Activated CD4-positive, alpha-beta T cell treated with anti-CD3 and anti-CD28 coated beads, Interleukin-2, amount 50 U/mL, for 48 hours (primary cell): ENCODE data around the gene FOXF1.

Source experiments
- DNase-seq, 2 experiments: peaks; one replicate each; pipeline ENCODE4 v3.0.0-alpha.2; 2020

FOXF1 gene

DNA sequence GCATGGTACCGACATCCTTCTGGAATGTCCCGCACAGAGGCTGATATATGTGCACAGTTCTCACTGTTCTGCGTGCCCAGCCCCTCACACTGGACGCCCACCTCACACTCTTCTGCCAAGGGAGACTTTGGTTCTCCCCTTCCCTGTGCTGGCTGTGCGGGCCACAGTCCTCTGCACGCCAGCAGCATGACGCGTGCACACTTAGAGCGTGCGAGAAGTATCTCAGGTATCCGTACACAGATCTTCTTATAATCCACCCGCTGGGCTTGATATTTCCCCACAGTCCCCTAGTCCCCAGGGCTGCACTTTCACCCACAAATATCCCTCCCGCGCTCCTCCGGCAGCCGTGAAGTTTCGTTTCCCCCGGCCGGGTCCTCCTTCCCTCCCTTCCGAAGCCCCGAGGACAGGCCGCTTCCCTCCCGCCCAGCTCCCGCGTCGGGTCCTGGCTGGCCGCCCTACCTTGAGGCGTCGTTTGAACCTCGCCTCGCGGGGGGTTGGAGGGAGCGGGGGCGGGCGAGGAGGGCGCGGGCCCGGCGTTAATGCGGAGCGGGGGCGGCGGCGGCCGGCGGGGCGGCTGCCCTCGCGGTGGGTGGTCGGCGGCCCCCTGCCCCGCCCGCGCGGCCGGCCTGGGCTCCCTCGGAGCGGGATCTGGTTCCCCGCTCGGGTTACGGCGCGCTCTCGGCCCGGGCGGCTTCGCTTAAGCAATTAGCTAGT lies 5.0 kb upstream of the FOXF1 start:
- DNase-seq = no peak

DNA sequence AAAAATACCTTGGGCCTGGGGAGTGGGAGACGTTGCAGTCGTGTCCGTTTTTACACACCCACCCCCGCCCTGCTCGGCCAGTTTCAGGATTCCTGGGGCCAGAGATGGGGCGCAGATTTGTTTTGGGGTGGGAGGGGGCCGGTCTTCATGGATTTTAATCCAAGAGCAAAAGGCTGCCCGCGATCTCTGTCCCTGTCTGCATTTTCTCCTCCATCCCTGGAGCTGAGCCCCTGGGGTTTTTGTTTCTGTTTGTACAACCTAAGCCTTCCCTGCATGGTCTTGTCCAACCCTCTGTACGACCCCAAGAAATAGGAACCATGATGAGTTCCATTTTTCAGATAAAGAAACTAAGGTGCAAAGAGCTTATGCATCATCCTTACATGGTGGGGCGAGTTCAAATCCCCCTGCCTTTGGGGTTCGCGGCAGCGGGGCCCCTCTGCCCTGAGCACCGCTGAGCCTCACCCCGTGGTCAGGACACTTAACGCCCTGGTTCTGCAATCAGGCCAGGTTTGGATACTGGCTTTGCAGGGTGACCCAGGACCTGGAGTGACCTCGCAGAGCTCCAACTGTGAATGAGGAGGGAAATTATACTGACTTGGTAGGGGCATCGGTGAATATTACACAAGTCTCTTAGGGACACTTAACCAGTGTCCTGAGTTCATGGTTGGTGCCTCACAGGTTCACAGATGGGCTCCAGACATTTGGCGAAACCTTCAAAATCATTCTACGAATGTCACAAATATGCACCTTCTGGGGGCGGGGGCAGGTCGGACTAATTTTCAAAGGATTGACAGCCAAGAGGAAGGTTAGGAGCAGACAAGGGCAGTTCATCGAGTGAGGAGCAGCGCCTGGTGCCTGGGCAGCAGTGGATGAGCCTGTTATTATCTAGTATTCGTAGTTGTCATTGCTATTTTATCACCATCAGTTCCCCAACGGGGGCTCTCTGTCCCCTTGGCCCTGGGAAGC lies 4.1 kb upstream of the FOXF1 start:
- DNase-seq = no peak

DNA sequence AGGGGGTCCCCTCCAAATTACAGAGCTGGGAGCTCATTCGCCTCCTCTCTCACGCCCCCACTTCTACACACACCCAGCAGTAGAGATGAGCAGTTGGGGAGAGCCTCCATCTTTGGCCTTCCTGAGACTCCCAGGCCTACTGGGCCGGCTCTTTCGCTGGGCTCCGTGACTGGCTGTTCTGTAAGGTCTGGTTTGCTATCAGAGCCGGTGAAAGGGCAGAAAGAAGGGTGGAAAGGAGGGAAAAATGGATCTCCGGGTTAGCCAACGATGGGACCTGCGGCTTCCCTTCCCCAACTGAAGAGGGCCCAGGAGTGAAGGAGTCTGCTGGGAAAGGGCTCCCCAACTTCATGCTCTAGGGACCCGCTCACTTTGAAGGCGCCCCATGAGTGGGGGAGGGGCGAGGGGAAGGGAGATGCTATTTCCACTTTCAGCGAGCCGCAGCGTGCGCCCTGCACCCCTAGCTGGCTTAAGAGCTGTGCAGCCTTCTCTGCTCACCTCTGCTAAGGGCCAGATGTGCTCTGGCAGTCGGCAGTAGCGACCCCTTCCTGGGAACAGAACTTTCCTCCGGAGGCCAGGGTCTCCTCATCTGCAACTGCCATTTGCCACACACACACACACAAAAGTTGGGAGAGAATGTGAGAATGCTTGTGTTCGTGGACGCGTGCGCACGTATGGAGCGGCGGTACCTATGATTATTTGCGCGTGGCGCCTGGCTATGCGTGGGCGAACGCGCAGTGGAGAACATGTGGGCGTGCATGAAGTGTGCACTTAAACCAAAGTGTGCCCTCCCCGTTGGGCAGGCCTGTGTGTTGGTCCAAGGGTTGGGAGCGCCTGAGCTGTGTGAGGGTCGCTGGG lies 2.9 kb upstream of the FOXF1 start:
- no peak for DNase-seq

DNA sequence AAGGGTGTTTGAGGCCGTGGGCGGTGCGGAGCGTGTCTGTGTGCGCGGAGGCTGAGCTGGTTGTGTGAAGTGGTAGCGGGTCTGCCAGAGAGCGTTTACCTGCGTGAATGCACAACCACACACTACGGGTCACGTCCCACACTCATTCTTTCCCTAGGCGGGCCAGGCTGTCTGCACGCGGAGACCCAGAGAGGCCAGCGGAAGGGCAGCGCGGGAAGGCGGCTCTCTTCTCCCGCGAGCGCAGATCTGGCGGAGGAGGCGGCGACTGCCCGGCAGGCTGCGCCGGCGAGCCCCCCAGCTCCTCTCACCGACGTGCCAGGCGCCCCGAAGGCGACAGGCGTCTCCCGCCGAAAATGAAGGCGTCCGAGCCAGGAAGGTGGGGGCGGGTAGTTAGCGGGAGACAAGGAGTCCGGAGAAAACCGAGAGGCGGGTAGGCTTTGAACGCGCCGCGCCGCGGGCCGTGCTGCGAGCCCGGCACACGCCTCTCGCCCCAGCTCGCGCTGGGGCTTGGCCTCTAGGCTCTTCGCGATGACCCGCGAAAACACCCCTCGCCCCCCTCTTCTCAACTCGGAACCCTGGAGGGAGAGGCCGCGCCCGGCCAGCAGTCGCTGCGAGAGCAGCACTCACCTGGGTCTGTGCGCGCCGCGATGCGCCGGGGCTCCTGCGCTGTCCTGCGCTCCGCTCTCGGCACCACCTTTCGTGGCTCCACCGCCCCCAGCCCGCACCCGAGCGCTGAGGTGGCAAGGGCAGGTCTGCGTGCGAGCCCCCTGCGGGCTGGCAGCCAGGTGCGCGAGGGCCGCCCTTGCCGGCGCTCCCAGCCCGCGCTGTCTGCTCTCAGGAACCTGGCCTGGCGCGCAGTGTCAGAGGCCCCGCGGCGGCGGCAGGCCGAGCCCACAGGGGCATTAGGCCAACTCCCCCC lies 2.0 kb upstream of the FOXF1 start:
- no peak for DNase-seq

DNA sequence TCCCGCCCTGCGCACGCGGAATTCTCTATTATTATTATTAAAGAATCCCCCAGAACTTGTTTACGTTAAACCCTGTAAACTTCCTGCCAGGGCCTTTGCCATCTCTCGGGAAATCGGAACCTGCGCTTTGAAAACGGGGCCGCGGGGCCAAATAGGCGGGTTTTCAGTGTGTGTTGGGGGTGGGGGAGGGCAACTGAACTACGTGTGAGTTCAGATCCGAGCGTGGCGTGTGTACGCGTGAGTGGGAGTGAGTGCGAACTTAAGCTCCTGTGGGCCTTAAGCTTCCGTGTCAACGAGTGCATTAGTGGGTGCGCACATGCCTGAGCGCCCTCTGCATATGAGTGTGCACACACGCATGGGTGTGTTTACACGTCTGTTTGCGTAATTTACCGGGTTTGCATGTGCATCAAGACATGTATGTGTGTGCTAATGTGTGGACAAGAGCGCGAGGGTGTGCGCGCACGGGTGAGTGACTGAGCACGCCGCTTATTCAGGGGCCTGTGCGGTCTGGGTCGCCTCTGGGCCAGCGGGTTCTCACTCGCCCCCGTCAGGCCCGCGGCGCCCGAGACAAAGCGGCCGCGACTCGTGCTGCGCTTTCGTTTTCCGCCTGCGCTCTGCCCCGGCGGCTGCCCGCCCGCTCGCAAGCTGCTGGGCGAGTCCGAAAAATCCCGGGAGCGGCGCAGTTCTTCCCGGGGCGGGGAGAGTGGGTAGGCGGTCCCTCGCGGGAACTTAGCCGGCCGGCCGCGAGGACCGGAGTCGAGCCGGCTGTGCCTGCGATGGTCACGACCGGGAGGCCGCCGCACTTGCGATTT lies 1.2 kb upstream of the FOXF1 start:
- peak in 1 of 2 experiments; percentile 38 for DNase-seq

DNA sequence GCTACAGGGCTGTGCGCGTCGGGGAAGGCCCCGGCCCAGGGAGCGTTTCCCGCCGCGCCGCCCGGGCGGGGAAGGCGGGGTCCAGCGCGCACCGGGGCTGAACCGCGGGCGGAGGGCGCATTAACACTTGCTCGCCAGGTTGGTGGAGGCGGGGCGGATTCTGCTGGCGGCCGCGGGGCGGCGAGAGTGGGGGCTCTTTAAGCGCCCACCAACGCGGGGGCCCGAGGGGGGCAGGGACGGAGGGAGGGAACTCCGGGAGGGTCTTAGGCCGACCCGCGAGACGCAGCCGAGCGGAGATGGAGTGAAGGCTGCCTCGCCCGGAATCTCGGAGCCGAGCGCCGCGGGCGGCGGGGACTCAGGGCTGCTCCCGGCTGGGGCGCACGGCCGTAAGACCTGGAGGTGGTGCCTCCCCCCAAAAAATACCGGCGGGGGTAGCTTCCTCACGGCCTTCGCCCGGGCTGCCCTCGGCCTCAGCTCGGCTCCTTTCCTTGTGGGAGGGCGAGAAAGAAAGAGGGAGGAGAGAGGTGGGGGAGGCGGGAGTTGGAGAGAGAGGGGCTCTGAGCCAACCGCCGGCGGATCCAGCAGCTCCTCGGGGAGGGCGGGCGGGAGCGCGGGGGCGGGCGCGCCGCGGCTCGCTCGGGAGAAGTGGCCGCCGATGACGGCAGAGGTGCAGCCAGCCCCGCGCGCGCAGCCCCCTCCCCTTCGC lies 415 bp upstream of the FOXF1 start:
- DNase-seq = no peak

DNA sequence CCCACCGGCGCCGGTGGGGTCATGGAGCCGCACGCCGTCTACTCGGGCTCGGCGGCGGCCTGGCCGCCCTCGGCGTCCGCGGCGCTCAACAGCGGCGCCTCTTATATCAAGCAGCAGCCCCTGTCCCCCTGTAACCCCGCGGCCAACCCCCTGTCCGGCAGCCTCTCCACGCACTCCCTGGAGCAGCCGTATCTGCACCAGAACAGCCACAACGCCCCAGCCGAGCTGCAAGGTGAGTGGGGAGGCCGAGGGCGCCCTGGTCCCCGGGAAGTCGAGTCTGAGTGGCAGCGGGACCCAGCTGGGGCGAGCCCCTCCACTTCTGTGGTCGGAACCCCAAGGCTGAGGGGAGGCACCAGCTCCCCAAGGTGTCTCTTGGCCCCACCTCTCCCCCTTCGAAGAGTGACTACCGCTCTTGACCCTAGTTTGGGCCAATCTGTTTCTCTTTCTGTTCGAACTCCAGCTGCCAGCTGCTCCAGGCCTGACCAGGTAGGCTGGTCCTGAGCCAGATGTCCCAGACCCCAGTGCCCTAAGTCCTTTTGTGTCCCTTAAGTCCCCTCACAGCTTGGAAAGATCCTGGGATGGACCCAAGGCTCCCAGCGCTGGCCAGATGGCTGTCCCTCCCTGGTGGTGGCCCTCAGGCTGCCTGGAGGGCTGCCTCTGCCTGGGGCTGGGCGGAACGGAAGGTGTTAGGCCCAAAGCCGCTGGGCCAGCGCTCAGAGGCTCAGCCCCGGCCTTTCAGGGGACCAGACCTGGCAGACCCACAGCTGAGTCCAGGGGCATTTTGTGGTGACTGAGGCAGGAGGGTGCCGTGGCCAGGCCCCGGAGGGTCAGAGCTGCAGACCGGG lies 1.2 kb downstream of the FOXF1 start:
- DNase-seq = no peak

DNA sequence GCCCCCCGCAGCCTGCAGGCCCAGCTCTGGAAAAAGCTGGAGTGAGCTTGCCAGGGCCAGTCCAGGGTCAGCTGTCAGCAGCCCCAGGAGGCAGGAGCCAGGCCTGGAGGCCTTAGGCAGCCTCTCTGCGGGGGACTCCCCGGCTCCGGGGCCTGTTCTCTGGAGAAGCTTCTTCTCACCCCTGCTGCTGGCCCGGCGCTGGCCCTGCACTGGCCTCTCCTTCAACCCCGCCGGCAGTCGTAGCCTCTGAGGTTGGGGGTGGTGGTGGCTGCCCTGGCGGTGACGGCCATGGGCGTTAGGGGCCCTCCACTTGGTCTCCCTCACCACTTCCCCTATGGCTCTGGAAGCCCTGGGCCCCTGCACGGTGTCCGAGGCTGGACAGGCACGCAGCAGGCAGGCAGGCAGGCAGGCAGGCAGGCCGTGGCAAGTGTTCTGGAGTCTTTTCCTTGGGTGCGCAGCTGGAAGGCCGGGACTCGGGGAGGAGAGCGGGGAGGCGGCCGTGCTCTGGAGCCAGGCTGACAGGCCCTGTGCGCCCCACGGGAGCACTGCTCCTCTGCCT lies 2.1 kb downstream of the FOXF1 start:
- DNase-seq = no peak

DNA sequence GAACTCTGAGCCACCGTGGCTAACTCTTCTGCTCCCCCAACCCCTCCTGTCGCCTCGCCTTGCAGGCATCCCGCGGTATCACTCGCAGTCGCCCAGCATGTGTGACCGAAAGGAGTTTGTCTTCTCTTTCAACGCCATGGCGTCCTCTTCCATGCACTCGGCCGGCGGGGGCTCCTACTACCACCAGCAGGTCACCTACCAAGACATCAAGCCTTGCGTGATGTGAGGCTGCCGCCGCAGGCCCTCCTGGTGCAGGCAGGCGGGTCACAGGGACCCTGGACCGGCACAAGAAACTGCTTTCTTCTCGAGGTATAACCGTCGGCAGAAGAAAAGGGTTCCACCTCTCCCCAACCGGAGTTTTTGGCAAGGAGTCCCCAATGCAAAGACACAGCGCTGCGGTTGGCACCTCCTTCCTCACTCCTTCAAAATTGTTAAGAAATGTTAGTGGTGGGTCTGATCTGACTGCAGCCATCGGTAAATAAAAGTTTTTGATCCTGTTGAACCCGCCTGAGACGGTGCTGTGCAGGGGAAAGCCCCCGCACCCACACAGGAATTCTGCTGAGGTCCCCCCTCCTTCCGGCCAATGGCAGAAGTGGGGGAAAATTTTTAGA lies 2.6 kb downstream of the FOXF1 start:
- DNase-seq = no peak

DNA sequence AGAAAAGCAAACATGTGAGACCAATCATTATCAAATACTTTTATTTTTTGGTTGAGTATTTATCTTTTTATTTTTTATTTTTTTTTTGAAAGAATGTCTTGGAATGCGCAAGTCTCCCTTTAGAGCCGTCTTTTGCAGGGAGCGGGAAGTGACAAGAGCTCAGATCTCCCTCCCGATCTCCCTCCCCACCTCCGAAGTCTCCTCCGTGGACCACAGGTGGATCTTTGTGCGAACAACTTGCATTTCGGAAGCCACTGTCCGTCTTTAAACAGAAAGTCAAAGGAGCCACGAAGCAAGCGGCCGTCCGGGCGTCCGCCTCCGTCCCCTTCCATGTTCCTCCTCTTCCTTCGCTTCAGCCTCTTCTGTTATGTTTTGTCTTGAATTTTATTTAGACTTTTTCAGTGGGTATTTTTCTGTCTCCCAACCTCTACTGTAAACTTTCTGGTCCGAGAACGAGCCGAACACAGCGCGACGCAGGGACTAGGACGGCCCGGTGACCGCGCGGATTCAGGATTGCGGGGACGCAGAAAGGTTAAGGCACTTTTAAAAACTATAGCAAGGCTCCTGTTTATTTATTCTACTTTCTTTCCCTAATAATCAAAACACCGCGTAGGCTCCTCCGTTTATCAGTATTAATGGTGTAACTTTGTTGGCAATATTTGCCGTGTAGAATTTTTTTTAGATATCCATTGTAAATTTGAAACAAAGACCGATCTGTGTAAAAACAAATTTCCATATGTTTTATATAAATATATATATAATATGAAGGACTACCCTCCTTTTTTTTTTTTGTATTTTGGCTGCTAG lies 3.3 kb downstream of the FOXF1 start:
- no peak for DNase-seq

DNA sequence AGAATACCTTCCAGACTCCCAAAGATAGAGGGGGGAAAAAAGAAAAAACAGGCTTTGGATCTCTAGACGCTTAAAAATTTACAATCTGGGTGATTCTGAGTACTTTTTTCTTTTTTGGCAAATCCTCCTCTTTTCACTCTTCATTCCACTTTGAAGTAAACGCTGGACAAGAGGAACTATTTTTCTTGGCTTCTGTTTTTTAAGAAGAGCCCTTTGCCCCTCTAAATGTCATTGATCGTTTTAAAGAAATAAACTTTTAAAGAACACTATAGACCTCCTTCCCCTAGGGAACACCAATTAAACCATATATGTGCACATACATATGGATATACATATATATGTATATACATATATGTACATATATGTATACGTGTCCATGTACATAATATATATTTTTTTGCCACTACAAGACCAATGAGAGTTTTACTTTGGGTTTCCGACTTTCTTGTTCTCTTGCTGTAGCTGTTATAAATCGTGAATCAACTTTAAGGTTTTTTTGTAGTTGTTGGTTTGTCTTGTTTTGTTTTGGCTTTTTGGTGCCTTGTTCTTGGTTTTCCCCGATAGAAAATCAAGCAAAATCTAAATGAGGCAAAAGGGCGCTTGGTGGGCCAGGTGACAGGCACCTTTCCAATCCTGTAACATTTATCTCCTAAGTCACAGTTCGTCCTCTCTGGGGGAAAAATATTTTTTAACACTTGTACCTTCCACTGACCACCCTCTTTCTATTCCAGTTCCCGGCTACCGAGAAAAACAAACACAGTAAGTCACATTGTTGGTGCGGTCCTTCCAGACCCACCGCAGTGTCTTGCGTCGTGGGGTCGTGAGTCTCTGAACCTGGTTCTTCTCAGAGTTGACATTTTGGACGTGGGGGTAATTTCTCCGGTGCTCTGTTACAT lies 4.4 kb downstream of the FOXF1 start:
- DNase-seq = no peak

DNA sequence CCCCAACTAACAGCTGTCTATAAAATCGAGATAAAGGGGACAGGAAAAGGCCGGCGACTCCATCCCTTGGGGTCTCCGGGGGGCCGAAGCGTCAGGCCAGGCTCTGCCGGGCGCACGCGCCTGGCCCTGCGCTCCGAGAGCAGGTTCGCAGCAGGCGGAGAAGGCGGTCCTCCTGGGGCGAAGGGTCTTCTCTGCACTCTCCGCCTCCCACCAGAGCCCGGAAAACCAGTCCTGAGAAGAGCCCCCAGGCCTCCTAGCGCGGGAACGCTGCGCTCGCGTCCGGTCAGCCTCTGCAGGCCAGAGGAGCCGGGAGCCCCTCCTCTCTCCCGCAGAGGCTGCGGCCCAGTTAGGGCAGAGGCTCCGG lies 5.1 kb downstream of the FOXF1 start:
- no peak for DNase-seq

DNA sequence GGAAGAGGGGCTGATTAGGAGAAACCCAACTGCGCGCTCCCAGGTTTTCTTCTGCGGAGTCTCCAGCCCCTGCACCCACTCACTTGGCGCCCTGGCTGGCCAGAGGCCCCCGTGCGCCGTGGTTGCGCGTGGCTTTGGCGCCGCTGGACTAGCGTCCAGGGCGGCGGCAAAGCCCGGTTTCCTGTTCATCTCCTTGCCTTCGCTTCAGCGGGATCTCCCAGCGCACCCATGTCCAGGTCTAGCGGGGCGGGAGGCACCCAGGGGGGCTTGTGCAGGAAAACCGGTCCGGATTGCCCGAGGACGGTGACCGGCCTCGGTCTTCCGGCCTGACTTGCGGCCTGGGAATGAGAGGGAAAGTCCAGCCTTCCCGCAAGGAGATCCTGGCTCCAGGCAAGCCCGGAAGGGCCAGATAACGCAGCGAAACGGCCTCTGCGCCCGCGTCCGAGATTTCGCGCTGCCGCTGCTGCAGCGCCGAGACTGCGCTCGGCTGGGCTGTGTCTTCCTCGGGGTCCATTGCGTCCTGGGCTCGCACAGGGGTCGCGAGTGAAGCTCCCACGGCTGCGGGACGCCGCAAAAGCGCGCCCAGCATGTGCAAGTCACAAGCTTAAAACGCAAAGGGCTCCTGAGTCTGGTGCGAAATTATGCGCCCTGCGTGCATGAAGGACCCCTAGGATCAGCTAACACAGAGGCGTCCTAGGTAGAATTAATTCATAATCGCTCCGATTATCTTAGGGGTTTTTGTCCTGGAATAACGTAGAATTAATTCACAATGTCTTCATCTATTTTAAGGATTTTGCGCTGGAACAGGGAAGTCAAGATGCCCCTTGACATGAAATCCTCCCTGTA lies 5.7 kb downstream of the FOXF1 start:
- DNase-seq = no peak

DNA sequence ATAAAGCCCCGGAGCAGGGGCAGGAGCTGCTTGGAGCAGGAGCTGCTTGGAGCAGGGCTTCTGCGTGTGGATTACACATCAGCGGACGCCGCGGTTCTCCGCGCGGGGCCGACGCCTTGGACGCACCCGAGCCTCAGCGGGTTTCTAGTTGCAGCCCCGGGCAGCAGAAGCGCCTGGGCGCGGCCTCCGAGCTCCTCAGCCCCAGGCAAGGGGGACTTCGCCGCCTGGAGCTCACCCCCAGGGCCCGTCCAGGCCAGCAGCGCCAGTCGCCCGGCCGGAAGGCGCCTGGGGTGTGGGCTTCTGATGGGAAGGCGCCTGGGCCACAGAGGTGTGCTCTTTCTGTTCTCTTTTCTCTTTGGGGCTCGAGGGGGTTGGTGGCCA lies 6.3 kb downstream of the FOXF1 start:
- DNase-seq = no peak

DNA sequence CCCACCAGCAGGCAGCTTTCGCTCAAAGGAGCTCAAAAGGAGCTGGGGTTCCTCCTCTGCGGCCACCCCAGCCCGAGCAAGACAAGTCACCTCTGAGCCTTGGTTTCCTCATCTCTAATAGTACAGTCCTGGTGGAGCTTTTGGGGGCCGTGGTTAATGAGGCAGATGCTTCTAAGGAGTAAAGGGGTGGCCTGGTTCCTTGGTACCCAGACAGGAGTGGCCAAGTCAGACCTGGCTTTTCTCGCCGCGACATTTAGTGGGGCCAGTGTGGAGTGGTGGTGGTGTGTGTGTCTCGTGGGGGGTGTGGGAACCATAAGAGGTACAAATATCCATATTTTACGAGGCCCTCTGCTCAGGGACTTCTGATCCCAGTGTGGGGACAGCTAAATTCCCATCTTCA lies 6.7 kb downstream of the FOXF1 start:
- DNase-seq = no peak
